Measurements from ENCODE around the gene MRPL17. TPM values are rescaled to one million over a fixed set of nuclear protein-coding genes. Genes with fewer than 3 reads are reported as not detected.

The MRPL17 gene
- total and polyA plus RNA-seq, 10 of the 15 experiments (the other 5 are each of a cell fraction or from before 2014, with no cell fraction given): 60.3 to 171 (median 94.8) TPM

GRCh38 chr11:6670202-6670830, 12.8 kb downstream of the MRPL17 start:
- 70% methylated on average over 6 of the region's 6 CpGs for WGBS (ENCODE audit: insufficient coverage, insufficient replicate concordance, low lambda C conversion rate, missing lambda C conversion rate)

More at GRCh38 chr11:6670202-6670830, 12.8 kb downstream of the MRPL17 start:
- H3K79me2 ChIP-seq (ENCODE audit: control insufficient read depth, insufficient read depth, low read length): no peaks in the 10 kb centered on the region
- no peak overlapping the region for H3K4me2 ChIP-seq (ENCODE audit: control insufficient read depth, insufficient read depth)
- H3K4me1 ChIP-seq (ENCODE audit: control insufficient read depth, insufficient read depth, low read length): peaks cover 10% of the 10 kb centered on the region
- no peak overlapping the region for H3K9ac ChIP-seq (ENCODE audit: control insufficient read depth, insufficient read depth, low read length)
- ATAC-seq (no peak), DNase-seq (ENCODE audit: low read depth, low spot score) (no peak), FAIRE-seq (no peak)
- no TSS peak for BruUV-seq (replicated peaks)
- no peaks in the 10 kb centered on the region for H3K27me3 ChIP-seq (replicated peaks in 1 of 2; ENCODE audit: control insufficient read depth in 2 of 2, insufficient read depth in 2 of 2, low read length in 1 of 2)
- CTCF ChIA-PET: interaction anchor here (1.1 to 3.8 kb wide), 5 partner anchors 11 to 139 kb away, joined by 3 to 20 read pairs (median 6); partner anchors contain the start of gene MRPL17
- POLR2A ChIA-PET: interaction anchor here (1.1 kb wide), 1 partner anchor 10 kb away, joined by 3 read pairs; no protein-coding TSS in a partner anchor
- H3K9me3 ChIP-seq (replicated peaks; ENCODE audit: control insufficient read depth, insufficient read depth, low read length): no peaks in the 10 kb centered on the region
- no peak overlapping the region for H3K4me3 ChIP-seq
- in situ Hi-C loops (cut with MboI) (loop anchor here (10.0 kb wide), 1 partner anchor 286 kb away; no protein-coding TSS in a partner anchor), intact Hi-C loops (cut with micrococcal nuclease; ENCODE audit: unreplicated experiment) (no loop called here)
- TF ChIP-seq ATF3 (IDR thresholded peaks at IDR 0.05; ENCODE audit: borderline replicate concordance, extremely low read depth, low read depth, low read length): no peak
- TF ChIP-seq SMC3 (IDR thresholded peaks at IDR 0.05; ENCODE audit: borderline replicate concordance, low read length): no peak
- no peak for TF ChIP-seq MXI1 (IDR thresholded peaks at IDR 0.05; ENCODE audit: low read depth, low read length)
- TF ChIP-seq BHLHE40 (IDR thresholded peaks at IDR 0.05; ENCODE audit: borderline replicate concordance in 1 of 2, low read depth in 2 of 2, low read length in 1 of 2): no peak
- TF ChIP-seq RELB (IDR thresholded peaks at IDR 0.05; ENCODE audit: low read depth): no peak
- TF ChIP-seq SKIL (IDR thresholded peaks at IDR 0.05; ENCODE audit: low read depth, poor library complexity, severe bottlenecking): no peak
- no peak for TF ChIP-seq HSF1 (IDR thresholded peaks at IDR 0.05; ENCODE audit: low read depth, low read length)
- no peak for TF ChIP-seq SPI1 (IDR thresholded peaks at IDR 0.05; ENCODE audit: borderline replicate concordance, insufficient read depth, low read depth, low read length)
- no peak for TF ChIP-seq SP1 (IDR thresholded peaks at IDR 0.05; ENCODE audit: low read depth, low read length)
- TF ChIP-seq ZNF687 (IDR thresholded peaks at IDR 0.05): no peak
- no peak for TF ChIP-seq SREBF1 (IDR thresholded peaks at IDR 0.05; ENCODE audit: low read length)
- no peak overlapping the region for H3K27ac ChIP-seq (ENCODE audit: control insufficient read depth, insufficient read depth)
- H3K36me3 ChIP-seq (ENCODE audit: control insufficient read depth in 2 of 2, insufficient read depth in 2 of 2, low read length in 1 of 2): no peaks in the 10 kb centered on the region
- no peak overlapping the region for H2AFZ ChIP-seq (ENCODE audit: control insufficient read depth, low read depth, low read length)
- RAD21 ChIA-PET (ENCODE audit: unreplicated experiment): interaction anchor here (1.1 kb wide), 1 partner anchor 291 kb away, joined by 3 read pairs; no protein-coding TSS in a partner anchor
- no peaks in the 10 kb centered on the region for H4K20me1 ChIP-seq (ENCODE audit: control insufficient read depth, insufficient read depth)
- SMC1A ChIA-PET (ENCODE audit: uncharacterized antibody, unreplicated experiment): interaction anchor here (0.9 to 1.5 kb wide), 2 partner anchors 12 to 22 kb away, joined by 3 to 4 read pairs; no protein-coding TSS in a partner anchor

Data from GM12878 (cell line).